ENCODE data around the gene CCDC6. TPM values are rescaled to one million over a fixed set of nuclear protein-coding genes. Genes with fewer than 3 reads are reported as not detected.

Gene CCDC6
- total RNA-seq, 4 donors from 2014 or later, result 26.6 to 43.3 (median 29.5) TPM

DNA sequence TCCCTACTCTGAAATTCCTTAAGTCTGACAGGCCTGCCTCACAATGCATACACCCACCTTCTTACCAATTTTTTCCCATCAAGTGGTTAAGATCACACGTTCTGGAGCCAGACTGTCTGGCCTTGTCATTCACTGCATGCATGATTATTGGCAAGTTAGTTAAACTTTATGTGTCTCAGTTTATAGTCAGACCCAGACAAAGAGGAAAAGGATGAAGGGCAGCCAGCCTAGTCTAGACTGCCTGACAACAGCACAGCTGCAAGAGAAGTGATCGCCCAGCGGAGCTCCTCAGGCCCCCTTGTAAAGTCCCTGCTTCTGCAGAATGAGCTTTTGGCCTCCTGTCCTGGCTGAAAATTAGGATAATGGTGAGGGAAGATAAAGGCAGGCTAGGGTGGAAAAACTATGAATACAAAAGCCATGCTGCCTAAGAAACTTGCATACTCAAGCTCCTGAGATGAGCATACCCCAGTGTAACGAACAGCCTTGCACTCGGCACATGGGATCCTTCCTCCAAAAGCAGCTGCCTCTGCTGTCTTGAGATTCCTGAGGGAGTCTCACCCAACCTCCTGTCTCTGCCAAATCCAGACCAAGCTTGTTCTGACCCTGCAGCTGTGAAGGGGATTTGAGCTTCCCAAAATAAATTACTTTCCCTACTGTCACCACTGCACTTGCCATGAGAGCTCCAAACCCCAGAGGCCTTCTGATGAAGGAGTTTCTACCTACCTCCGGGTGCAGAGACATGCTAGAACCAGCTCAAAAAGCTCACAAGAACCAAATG lies 126.4 kb downstream of the CCDC6 start:
- H3K27me3 ChIP-seq, result no peaks in the 10 kb centered on the region
- no peak overlapping the region for H3K4me3 ChIP-seq
- TF ChIP-seq, protein P1, sequence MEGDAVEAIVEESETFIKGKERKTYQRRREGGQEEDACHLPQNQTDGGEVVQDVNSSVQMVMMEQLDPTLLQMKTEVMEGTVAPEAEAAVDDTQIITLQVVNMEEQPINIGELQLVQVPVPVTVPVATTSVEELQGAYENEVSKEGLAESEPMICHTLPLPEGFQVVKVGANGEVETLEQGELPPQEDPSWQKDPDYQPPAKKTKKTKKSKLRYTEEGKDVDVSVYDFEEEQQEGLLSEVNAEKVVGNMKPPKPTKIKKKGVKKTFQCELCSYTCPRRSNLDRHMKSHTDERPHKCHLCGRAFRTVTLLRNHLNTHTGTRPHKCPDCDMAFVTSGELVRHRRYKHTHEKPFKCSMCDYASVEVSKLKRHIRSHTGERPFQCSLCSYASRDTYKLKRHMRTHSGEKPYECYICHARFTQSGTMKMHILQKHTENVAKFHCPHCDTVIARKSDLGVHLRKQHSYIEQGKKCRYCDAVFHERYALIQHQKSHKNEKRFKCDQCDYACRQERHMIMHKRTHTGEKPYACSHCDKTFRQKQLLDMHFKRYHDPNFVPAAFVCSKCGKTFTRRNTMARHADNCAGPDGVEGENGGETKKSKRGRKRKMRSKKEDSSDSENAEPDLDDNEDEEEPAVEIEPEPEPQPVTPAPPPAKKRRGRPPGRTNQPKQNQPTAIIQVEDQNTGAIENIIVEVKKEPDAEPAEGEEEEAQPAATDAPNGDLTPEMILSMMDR (IDR thresholded peaks at IDR 0.05 in 4 of 5, conservative IDR thresholded peaks at IDR 0.05 in 1 of 5), result no peak
- TF ChIP-seq POLR2A (IDR thresholded peaks at IDR 0.05), result no peak
- H3K4me1 ChIP-seq, result peaks cover 6 to 7% of the 10 kb centered on the region in 2 donors
- no peaks in the 10 kb centered on the region for H3K36me3 ChIP-seq
- in situ Hi-C loops (cut with MboI; ENCODE audit: low sequenced_read_pairs in 4 of 4), result no loop called here
- intact Hi-C loops (cut with DNase I; ENCODE audit: low total_unique reads), result no loop called here
- no peaks in the 10 kb centered on the region for H3K9me3 ChIP-seq
- DNase-seq (no peak), ATAC-seq (peak; percentile 26 to 73)
- H3K27ac ChIP-seq, result peak overlapping the region in 1 of 4 donors; percentile 29

- H3K36me3 ChIP-seq, result no peaks in the 10 kb centered on the region
- H3K27ac ChIP-seq, result no peak overlapping the region
- intact Hi-C loops (cut with DNase I; ENCODE audit: low total_unique reads), result no loop called here
- no peaks in the 10 kb centered on the region for H3K9me3 ChIP-seq
- no peak for TF ChIP-seq POLR2A (IDR thresholded peaks at IDR 0.05)
- TF ChIP-seq, protein P1 (IDR thresholded peaks at IDR 0.05 in 4 of 5, conservative IDR thresholded peaks at IDR 0.05 in 1 of 5), result no peak
- no peak for ATAC-seq
- no peak overlapping the region for H3K4me3 ChIP-seq
- H3K4me1 ChIP-seq, result peaks cover 0 to under 1% of the 10 kb centered on the region in 2 donors
- no peaks in the 10 kb centered on the region for H3K27me3 ChIP-seq
- DNase-seq, result no peak
- in situ Hi-C loops (cut with MboI; ENCODE audit: low sequenced_read_pairs in 4 of 4), result no loop called here
Observed at GRCh38 chr10:59774451-59774850, 131.9 kb downstream of the CCDC6 start.

DNA sequence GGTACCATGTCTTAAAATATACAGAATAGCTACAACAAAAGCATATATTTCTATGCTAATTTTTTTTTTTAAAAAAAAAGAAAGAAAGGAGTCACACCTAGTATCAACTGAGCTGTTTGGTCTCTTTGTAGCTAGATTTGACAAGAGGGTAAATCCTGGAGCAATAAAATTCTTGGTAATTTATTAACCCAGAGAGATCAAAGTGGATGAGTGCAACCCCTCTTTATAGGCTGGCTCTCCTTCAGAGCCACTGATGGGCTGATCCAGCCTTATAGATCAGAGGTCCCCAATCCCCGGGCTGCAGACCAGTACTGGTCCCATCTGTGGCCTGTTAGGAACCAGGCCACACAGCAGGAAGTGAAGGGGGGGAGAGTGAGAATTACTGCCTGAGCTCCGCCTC lies 133.3 kb downstream of the CCDC6 start:
- Histone ChIP-seq H3K4me3 (no peak overlapping the region), H3K36me3 (no peaks in the 10 kb centered on the region), H3K4me1 (no peaks in the 10 kb centered on the region), H3K27ac (no peak overlapping the region), H3K9me3 (no peaks in the 10 kb centered on the region), H3K27me3 (no peaks in the 10 kb centered on the region)
- no peak for ATAC-seq
- DNase-seq, result no peak
- in situ Hi-C loops (cut with MboI; ENCODE audit: low sequenced_read_pairs in 4 of 4) (no loop called here), intact Hi-C loops (cut with DNase I; ENCODE audit: low total_unique reads) (no loop called here)
- TF ChIP-seq, protein P1 (IDR thresholded peaks at IDR 0.05 in 4 of 5, conservative IDR thresholded peaks at IDR 0.05 in 1 of 5), result no peak
- TF ChIP-seq POLR2A (IDR thresholded peaks at IDR 0.05), result no peak

GRCh38 chr10:59771162-59771807 lies 135.1 kb downstream of the CCDC6 start:
- H3K9me3 ChIP-seq, result no peaks in the 10 kb centered on the region
- intact Hi-C loops (cut with DNase I; ENCODE audit: low total_unique reads) (no loop called here), in situ Hi-C loops (cut with MboI; ENCODE audit: low sequenced_read_pairs in 4 of 4) (no loop called here)
- DNase-seq (no peak), ATAC-seq (no peak)
- H3K36me3 ChIP-seq, result no peaks in the 10 kb centered on the region
- no peak overlapping the region for H3K4me3 ChIP-seq
- no peaks in the 10 kb centered on the region for H3K27me3 ChIP-seq
- no peak overlapping the region for H3K27ac ChIP-seq
- no peaks in the 10 kb centered on the region for H3K4me1 ChIP-seq
- TF ChIP-seq, protein P1 (IDR thresholded peaks at IDR 0.05 in 4 of 5, conservative IDR thresholded peaks at IDR 0.05 in 1 of 5), result no peak
- no peak for TF ChIP-seq POLR2A (IDR thresholded peaks at IDR 0.05)

All from gastrocnemius medialis (tissue), 4 donors.